Measurements from ENCODE around the gene MRPL12. TPM values are rescaled to one million over a fixed set of nuclear protein-coding genes. Genes with fewer than 3 reads are reported as not detected.

Gene MRPL12
- total RNA-seq, 2 donors from 2014 or later = 106 to 225 TPM

- intact Hi-C loops (cut with DNase I) = no loop called here
- Histone ChIP-seq H3K36me3 (peaks cover 9% of the 10 kb centered on the region), H3K27me3 (no peaks in the 10 kb centered on the region), H3K4me3 (peak overlapping the region; percentile 83), H3K9me3 (no peaks in the 10 kb centered on the region), H3K4me1 (peaks cover 20% of the 10 kb centered on the region), H3K27ac (peak overlapping the region; percentile 86), H3K9ac (ENCODE audit: low read depth in 2 of 2, low read length in 2 of 2) (peak overlapping the region; percentile 96 to 98)
- no peak for TF ChIP-seq CTCF (IDR thresholded peaks at IDR 0.05)
- DNase-seq = no peak
Observed at GRCh38 chr17:81703747-81704654, 834 bp downstream of the MRPL12 start.

DNA sequence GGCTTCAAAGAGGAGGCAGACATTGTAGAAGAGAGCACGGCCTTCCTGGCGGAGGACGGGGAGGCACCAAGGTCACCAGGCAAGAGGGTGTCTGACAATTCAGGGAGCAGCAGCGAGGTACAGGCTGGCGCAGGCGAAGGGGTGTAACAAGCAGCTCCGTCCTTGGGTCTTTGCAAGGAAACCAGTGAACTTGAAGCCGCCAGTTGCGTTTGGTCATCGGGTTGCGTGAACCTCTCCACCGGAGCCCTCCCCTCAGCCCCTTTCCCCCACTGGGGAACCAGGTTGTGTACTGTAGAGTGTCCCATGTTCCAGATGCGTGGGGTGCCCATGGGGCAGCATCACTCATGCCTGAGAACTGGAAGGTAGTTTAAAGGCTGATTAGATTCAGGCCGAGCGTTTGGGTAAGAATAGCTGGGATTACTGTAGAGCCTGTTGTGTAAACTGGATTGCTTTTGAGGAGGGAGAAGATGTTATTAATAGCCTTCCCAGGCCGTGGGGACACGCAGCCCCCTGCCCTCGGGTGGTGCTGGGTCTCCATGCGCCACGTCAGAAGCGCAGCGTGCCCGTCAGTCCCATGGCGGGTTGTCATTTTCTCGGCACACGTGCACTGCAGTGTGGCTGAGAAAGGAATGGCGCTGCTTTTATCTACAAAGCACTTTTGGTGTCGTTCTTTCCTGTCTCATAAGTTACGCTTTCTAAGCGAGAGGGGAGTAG, 2.5 kb downstream of the MRPL12 start:
- TF ChIP-seq CTCF (IDR thresholded peaks at IDR 0.05) = no peak
- intact Hi-C loops (cut with DNase I) = no loop called here
- H3K36me3 ChIP-seq = peaks cover 9% of the 10 kb centered on the region
- no peaks in the 10 kb centered on the region for H3K27me3 ChIP-seq
- no peak overlapping the region for H3K9ac ChIP-seq (ENCODE audit: low read depth in 2 of 2, low read length in 2 of 2)
- H3K9me3 ChIP-seq = no peaks in the 10 kb centered on the region
- DNase-seq = no peak
- no peak overlapping the region for H3K27ac ChIP-seq
- no peak overlapping the region for H3K4me3 ChIP-seq
- H3K4me1 ChIP-seq = peaks cover 27% of the 10 kb centered on the region

DNA sequence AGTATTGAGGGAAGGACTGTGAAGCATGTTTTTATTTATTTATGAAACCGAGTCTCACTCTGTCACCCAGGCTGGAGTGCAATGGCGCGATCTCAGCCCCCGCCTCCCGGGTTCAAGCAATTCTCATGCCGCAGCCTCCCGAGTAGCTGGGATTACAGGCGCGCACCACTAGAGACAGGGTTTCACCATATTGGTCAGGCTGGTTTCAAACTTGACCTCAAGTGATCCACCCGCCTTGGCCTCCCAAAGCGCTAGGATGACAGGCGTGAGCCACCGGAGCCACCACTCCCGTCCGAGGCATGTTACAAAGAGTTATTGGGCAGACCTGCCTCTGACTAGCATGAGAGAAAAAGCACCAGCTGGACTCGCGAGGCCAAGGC, 3.1 kb downstream of the MRPL12 start:
- intact Hi-C loops (cut with DNase I) = no loop called here
- TF ChIP-seq CTCF (IDR thresholded peaks at IDR 0.05) = no peak
- Histone ChIP-seq H3K27me3 (no peaks in the 10 kb centered on the region), H3K4me1 (peaks cover 31% of the 10 kb centered on the region), H3K9me3 (no peaks in the 10 kb centered on the region), H3K36me3 (peaks cover 9% of the 10 kb centered on the region), H3K4me3 (no peak overlapping the region), H3K9ac (ENCODE audit: low read depth in 2 of 2, low read length in 2 of 2) (no peak overlapping the region), H3K27ac (no peak overlapping the region)
- DNase-seq = no peak

DNA sequence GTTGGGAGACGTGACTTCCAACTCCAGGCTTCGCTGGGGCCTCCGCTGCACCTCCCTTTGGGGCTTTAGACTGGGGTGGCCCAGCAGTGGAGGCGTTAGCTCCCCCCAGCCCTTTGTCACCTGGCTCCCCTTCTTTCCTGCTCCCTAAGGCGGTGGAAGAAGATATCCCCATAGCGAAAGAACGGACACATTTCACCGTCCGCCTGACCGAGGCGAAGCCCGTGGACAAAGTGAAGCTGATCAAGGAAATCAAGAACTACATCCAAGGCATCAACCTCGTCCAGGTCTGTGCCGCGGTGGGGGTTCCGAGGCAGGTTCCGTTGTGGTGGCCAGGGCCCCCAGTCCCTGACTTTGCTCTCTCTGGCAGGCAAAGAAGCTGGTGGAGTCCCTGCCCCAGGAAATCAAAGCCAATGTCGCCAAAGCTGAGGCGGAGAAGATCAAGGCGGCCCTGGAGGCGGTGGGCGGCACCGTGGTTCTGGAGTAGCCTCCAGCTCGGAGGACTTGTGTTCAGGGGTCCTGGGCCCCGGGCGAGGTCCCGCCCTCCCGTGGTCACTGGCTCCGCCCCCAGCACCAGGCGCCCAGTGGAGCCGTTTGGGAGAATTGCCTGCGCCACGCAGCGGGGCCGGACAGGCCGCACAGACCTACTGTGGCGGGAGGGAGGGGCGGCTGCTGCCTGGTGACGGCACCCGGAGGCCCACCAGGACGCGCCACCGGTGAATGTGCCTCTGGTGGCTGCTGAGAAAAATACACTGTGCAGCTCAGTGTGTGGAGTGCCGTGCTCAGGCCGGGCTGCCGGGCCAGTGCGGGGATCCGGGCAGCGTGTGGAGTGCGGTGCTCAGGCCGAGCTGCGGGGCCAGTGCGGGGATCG, 3.8 kb downstream of the MRPL12 start:
- Histone ChIP-seq H3K4me3 (no peak overlapping the region), H3K27ac (no peak overlapping the region), H3K27me3 (no peaks in the 10 kb centered on the region), H3K4me1 (peaks cover 28% of the 10 kb centered on the region), H3K9me3 (no peaks in the 10 kb centered on the region), H3K36me3 (peaks cover 9% of the 10 kb centered on the region), H3K9ac (ENCODE audit: low read depth in 2 of 2, low read length in 2 of 2) (no peak overlapping the region)
- no peak for DNase-seq
- TF ChIP-seq CTCF (IDR thresholded peaks at IDR 0.05) = no peak
- intact Hi-C loops (cut with DNase I) = no loop called here
